ENCODE data around the gene ZNF700.
"Not testable (repeated sequence)": the region's sequence is repeated elsewhere in the genome, so short reads cannot be mapped to it uniquely, and the experiment has no call there.

The ZNF700 gene

DNA sequence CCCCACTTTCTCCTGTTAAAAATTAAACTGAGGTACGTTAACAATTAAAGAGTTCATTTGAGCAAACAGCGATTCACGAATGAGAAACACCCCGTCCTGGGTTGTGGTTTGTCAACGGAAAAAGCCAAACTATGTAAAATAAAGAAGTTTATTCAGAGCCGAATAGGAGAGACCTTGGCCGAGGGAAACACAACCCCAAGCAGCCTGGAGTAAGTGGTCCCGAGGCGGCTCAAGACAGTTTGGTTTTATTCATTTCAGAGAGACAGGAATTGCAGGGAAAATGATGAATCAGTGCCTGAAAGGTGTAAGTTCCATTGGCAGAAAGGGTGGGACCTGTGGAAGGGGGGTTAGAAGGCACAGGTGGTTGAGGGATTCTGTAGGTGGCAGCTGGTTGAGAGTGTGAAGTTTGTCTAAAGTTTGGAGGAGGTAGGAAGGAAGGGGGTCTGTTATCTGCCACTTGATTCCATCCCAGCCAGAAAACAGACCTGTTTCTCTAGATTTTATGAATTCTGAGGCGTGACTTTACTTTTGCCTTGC is 812 bp downstream of the ZNF700 start:
- not testable (repeated sequence) for H3K23ac ChIP-seq (ENCODE audit: low read length); H2BK15ac ChIP-seq (replicated peaks; ENCODE audit: low read depth); H2AK5ac ChIP-seq (ENCODE audit: low read length); H3K4ac ChIP-seq (ENCODE audit: low read depth, low read length); H3K79me1 ChIP-seq (ENCODE audit: low read length); H3K79me2 ChIP-seq (ENCODE audit: control insufficient read depth, insufficient read depth, low read length); H2BK5ac ChIP-seq (ENCODE audit: low read length); H2BK120ac ChIP-seq (ENCODE audit: low read depth, low read length); H3K36me3 ChIP-seq (ENCODE audit: control insufficient read depth, insufficient read depth, low read length); H3K27ac ChIP-seq (ENCODE audit: low read depth, low read length); H4K5ac ChIP-seq (ENCODE audit: low read length); H4K8ac ChIP-seq (ENCODE audit: low read depth, low read length); H3K4me1 ChIP-seq (ENCODE audit: control insufficient read depth, low read depth, low read length); H3K27me3 ChIP-seq (ENCODE audit: insufficient read depth, low read length, poor library complexity)
- Histone ChIP-seq H3K9ac (ENCODE audit: low read length) (peak overlapping the region; percentile 98), H3K4me2 (ENCODE audit: low read length) (peak overlapping the region; percentile 64), H3K18ac (ENCODE audit: low read length) (peak overlapping the region; percentile 25), H3K56ac (ENCODE audit: low read length) (peak overlapping the region; percentile 97), H3K4me3 (ENCODE audit: low read length) (peak overlapping the region; percentile 84)
- no CpG with 5 or more reads among the region's 10 CpGs for WGBS (ENCODE audit: extremely low coverage, insufficient coverage, low lambda C conversion rate)
- peak; percentile 2 for DNase-seq

DNA sequence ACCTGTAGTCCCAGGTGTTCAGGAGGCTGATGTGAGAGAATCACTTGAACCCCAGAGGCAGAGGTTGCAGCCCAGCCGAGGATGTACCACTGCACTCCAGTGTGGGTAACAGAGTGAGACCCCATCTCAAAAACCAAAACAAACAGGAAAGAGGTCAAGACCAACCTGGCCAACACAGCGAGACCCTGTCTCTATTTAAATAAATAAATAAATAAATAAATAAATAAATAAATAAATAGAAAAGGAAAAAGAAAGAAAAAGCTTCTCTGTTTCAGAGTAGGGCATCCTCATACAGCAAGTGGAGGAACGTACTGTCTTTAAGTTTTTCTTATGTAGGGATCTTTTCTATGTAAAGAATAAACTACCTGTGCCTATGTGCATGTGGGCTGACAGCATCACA is 2.3 kb downstream of the ZNF700 start:
- H3K27ac ChIP-seq (ENCODE audit: low read depth, low read length), result no peak overlapping the region
- H4K5ac ChIP-seq (ENCODE audit: low read length), result no peak overlapping the region
- no peak overlapping the region for H4K8ac ChIP-seq (ENCODE audit: low read depth, low read length)
- H3K18ac ChIP-seq (ENCODE audit: low read length), result no peak overlapping the region
- H3K27me3 ChIP-seq (ENCODE audit: insufficient read depth, low read length, poor library complexity), result peaks cover 2% of the 10 kb centered on the region
- H3K4me2 ChIP-seq (ENCODE audit: low read length), result no peak overlapping the region
- no peak overlapping the region for H2BK5ac ChIP-seq (ENCODE audit: low read length)
- no peak overlapping the region for H3K23ac ChIP-seq (ENCODE audit: low read length)
- H3K79me2 ChIP-seq (ENCODE audit: control insufficient read depth, insufficient read depth, low read length), result no peaks in the 10 kb centered on the region
- H3K4ac ChIP-seq (ENCODE audit: low read depth, low read length), result no peak overlapping the region
- H3K36me3 ChIP-seq (ENCODE audit: control insufficient read depth, insufficient read depth, low read length), result no peaks in the 10 kb centered on the region
- no peak overlapping the region for H3K9ac ChIP-seq (ENCODE audit: low read length)
- H3K56ac ChIP-seq (ENCODE audit: low read length), result no peak overlapping the region
- no peak overlapping the region for H2AK5ac ChIP-seq (ENCODE audit: low read length)
- peaks cover 6% of the 10 kb centered on the region for H3K79me1 ChIP-seq (ENCODE audit: low read length)
- H3K4me3 ChIP-seq (ENCODE audit: low read length), result no peak overlapping the region
- H2BK120ac ChIP-seq (ENCODE audit: low read depth, low read length), result no peak overlapping the region
- no CpG with 5 or more reads among the region's 3 CpGs for WGBS (ENCODE audit: extremely low coverage, insufficient coverage, low lambda C conversion rate)
- no peak for DNase-seq
- no peak overlapping the region for H2BK15ac ChIP-seq (replicated peaks; ENCODE audit: low read depth)
- H3K4me1 ChIP-seq (ENCODE audit: control insufficient read depth, low read depth, low read length), result no peaks in the 10 kb centered on the region

DNA sequence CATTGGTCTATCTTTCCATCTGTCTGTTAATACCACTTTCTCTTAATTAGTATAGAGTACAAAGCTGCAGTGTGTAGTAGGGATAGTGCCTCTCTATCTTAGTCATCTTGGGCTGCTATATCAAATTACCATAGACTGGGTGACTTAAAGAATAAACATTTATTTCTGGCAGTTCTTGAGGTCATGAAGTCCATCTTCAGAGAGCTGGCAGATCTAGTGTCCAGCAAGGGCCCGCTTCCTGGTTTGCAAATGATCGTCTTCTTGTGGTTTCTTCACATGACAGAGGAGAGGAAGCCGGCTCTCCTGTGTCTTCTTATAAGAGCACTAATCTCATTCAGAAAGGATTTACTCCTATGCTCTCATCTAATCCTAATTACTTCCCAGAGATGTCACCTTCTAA is 6.1 kb downstream of the ZNF700 start:
- H4K5ac ChIP-seq (ENCODE audit: low read length), result no peak overlapping the region
- no peak overlapping the region for H3K56ac ChIP-seq (ENCODE audit: low read length)
- H3K79me1 ChIP-seq (ENCODE audit: low read length), result peaks cover 7% of the 10 kb centered on the region
- H4K8ac ChIP-seq (ENCODE audit: low read depth, low read length), result no peak overlapping the region
- peaks cover 2% of the 10 kb centered on the region for H3K27me3 ChIP-seq (ENCODE audit: insufficient read depth, low read length, poor library complexity)
- no peak overlapping the region for H3K4me2 ChIP-seq (ENCODE audit: low read length)
- H2BK15ac ChIP-seq (replicated peaks; ENCODE audit: low read depth), result no peak overlapping the region
- WGBS (ENCODE audit: extremely low coverage, insufficient coverage, low lambda C conversion rate), result no CpG with 5 or more reads among the region's 3 CpGs
- no peak overlapping the region for H3K4ac ChIP-seq (ENCODE audit: low read depth, low read length)
- no peaks in the 10 kb centered on the region for H3K36me3 ChIP-seq (ENCODE audit: control insufficient read depth, insufficient read depth, low read length)
- no peak overlapping the region for H3K9ac ChIP-seq (ENCODE audit: low read length)
- peaks cover 1% of the 10 kb centered on the region for H3K79me2 ChIP-seq (ENCODE audit: control insufficient read depth, insufficient read depth, low read length)
- no peak for DNase-seq
- no peak overlapping the region for H3K4me3 ChIP-seq (ENCODE audit: low read length)
- H3K27ac ChIP-seq (ENCODE audit: low read depth, low read length), result no peak overlapping the region
- no peak overlapping the region for H2BK120ac ChIP-seq (ENCODE audit: low read depth, low read length)
- no peak overlapping the region for H3K23ac ChIP-seq (ENCODE audit: low read length)
- H3K18ac ChIP-seq (ENCODE audit: low read length), result no peak overlapping the region
- H3K4me1 ChIP-seq (ENCODE audit: control insufficient read depth, low read depth, low read length), result no peaks in the 10 kb centered on the region
- no peak overlapping the region for H2BK5ac ChIP-seq (ENCODE audit: low read length)
- H2AK5ac ChIP-seq (ENCODE audit: low read length), result no peak overlapping the region

DNA sequence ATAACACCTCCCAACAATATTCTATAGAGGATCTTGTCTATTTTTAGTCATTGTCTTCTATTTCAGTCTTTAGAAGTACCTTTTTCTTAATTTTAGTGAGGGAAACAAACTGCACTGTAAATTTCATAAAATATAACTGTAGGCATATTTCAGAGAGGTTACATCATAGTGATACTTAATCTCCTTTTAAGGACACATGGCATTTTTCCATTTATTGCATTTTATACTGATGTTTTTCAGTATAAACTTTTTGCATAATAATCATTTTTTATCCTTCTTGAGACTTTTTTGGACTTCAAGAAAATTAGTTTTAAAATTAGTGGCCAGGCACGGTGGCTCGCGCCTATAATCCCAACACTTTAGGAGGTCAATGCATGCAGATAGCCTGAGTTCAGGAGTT is 6.6 kb downstream of the ZNF700 start:
- no peak overlapping the region for H3K9ac ChIP-seq (ENCODE audit: low read length)
- no peak overlapping the region for H3K4me3 ChIP-seq (ENCODE audit: low read length)
- no peaks in the 10 kb centered on the region for H3K4me1 ChIP-seq (ENCODE audit: control insufficient read depth, low read depth, low read length)
- H3K4ac ChIP-seq (ENCODE audit: low read depth, low read length), result no peak overlapping the region
- no peak overlapping the region for H4K5ac ChIP-seq (ENCODE audit: low read length)
- peaks cover 2% of the 10 kb centered on the region for H3K27me3 ChIP-seq (ENCODE audit: insufficient read depth, low read length, poor library complexity)
- H3K56ac ChIP-seq (ENCODE audit: low read length), result no peak overlapping the region
- H2BK120ac ChIP-seq (ENCODE audit: low read depth, low read length), result no peak overlapping the region
- H3K4me2 ChIP-seq (ENCODE audit: low read length), result no peak overlapping the region
- H3K79me2 ChIP-seq (ENCODE audit: control insufficient read depth, insufficient read depth, low read length), result peaks cover 1% of the 10 kb centered on the region
- no peaks in the 10 kb centered on the region for H3K36me3 ChIP-seq (ENCODE audit: control insufficient read depth, insufficient read depth, low read length)
- no peak overlapping the region for H2AK5ac ChIP-seq (ENCODE audit: low read length)
- no peak overlapping the region for H4K8ac ChIP-seq (ENCODE audit: low read depth, low read length)
- H2BK15ac ChIP-seq (replicated peaks; ENCODE audit: low read depth), result no peak overlapping the region
- H3K79me1 ChIP-seq (ENCODE audit: low read length), result peaks cover 7% of the 10 kb centered on the region
- no peak overlapping the region for H2BK5ac ChIP-seq (ENCODE audit: low read length)
- H3K23ac ChIP-seq (ENCODE audit: low read length), result no peak overlapping the region
- no peak for DNase-seq
- no peak overlapping the region for H3K27ac ChIP-seq (ENCODE audit: low read depth, low read length)
- H3K18ac ChIP-seq (ENCODE audit: low read length), result no peak overlapping the region
- WGBS (ENCODE audit: extremely low coverage, insufficient coverage, low lambda C conversion rate), result no CpG with 5 or more reads among the region's 3 CpGs

GRCh38 chr19:11935829-11936228 is 10.9 kb downstream of the ZNF700 start:
- not testable (repeated sequence) for H2BK120ac ChIP-seq (ENCODE audit: low read depth, low read length); DNase-seq; H3K56ac ChIP-seq (ENCODE audit: low read length); H3K9ac ChIP-seq (ENCODE audit: low read length); H3K27me3 ChIP-seq (ENCODE audit: insufficient read depth, low read length, poor library complexity); H3K23ac ChIP-seq (ENCODE audit: low read length); H3K18ac ChIP-seq (ENCODE audit: low read length); H3K79me2 ChIP-seq (ENCODE audit: control insufficient read depth, insufficient read depth, low read length); H4K5ac ChIP-seq (ENCODE audit: low read length); H2BK5ac ChIP-seq (ENCODE audit: low read length); H3K4me1 ChIP-seq (ENCODE audit: control insufficient read depth, low read depth, low read length); H4K8ac ChIP-seq (ENCODE audit: low read depth, low read length); H3K4ac ChIP-seq (ENCODE audit: low read depth, low read length); H2BK15ac ChIP-seq (replicated peaks; ENCODE audit: low read depth); H3K4me2 ChIP-seq (ENCODE audit: low read length); H3K4me3 ChIP-seq (ENCODE audit: low read length); H3K36me3 ChIP-seq (ENCODE audit: control insufficient read depth, insufficient read depth, low read length); H3K79me1 ChIP-seq (ENCODE audit: low read length); H3K27ac ChIP-seq (ENCODE audit: low read depth, low read length); H2AK5ac ChIP-seq (ENCODE audit: low read length)
- WGBS (ENCODE audit: extremely low coverage, insufficient coverage, low lambda C conversion rate), result no CpG with 5 or more reads among the region's 3 CpGs

GRCh38 chr19:11938383-11938782 is 13.5 kb downstream of the ZNF700 start:
- H2BK5ac ChIP-seq (ENCODE audit: low read length); H3K4me2 ChIP-seq (ENCODE audit: low read length); DNase-seq; H4K5ac ChIP-seq (ENCODE audit: low read length); H3K36me3 ChIP-seq (ENCODE audit: control insufficient read depth, insufficient read depth, low read length); H4K8ac ChIP-seq (ENCODE audit: low read depth, low read length); H3K9ac ChIP-seq (ENCODE audit: low read length); H3K18ac ChIP-seq (ENCODE audit: low read length); H3K4ac ChIP-seq (ENCODE audit: low read depth, low read length); H2AK5ac ChIP-seq (ENCODE audit: low read length); H3K4me1 ChIP-seq (ENCODE audit: control insufficient read depth, low read depth, low read length); H3K27me3 ChIP-seq (ENCODE audit: insufficient read depth, low read length, poor library complexity); H2BK120ac ChIP-seq (ENCODE audit: low read depth, low read length); H3K79me2 ChIP-seq (ENCODE audit: control insufficient read depth, insufficient read depth, low read length); H3K27ac ChIP-seq (ENCODE audit: low read depth, low read length); H3K56ac ChIP-seq (ENCODE audit: low read length); H3K23ac ChIP-seq (ENCODE audit: low read length); H2BK15ac ChIP-seq (replicated peaks; ENCODE audit: low read depth); H3K4me3 ChIP-seq (ENCODE audit: low read length); H3K79me1 ChIP-seq (ENCODE audit: low read length): not testable (repeated sequence)
- no CpG with 5 or more reads among the region's 3 CpGs for WGBS (ENCODE audit: extremely low coverage, insufficient coverage, low lambda C conversion rate)
